ENCODE results near the gene TGFBR1. TPM values are rescaled to one million over a fixed set of nuclear protein-coding genes. Genes with fewer than 3 reads are reported as not detected.

TGFBR1 gene
- total RNA-seq, 1 experiment from 2014 or later = 9.5 TPM

- Histone ChIP-seq H3K9me2 (replicated peaks; ENCODE audit: low read length) (no peaks in the 10 kb centered on the region), H3K27ac (ENCODE audit: low read length) (no peak overlapping the region), H3K79me2 (ENCODE audit: low read length) (no peaks in the 10 kb centered on the region), H4K20me1 (ENCODE audit: low read length) (no peaks in the 10 kb centered on the region), H3K4me3 (ENCODE audit: low read length) (no peak overlapping the region), H3K4me2 (ENCODE audit: low read length) (no peak overlapping the region), H3F3A (ENCODE audit: low read length, unreplicated experiment) (no peaks in the 10 kb centered on the region), H3K9me3 (ENCODE audit: low read length) (no peaks in the 10 kb centered on the region), H3K36me3 (ENCODE audit: low read depth, low read length) (peaks cover 4% of the 10 kb centered on the region), H3K4me1 (ENCODE audit: insufficient read depth, low read length) (peaks cover 20% of the 10 kb centered on the region), H3K9ac (ENCODE audit: low read length) (no peak overlapping the region), H3K27me3 (ENCODE audit: low read length) (no peaks in the 10 kb centered on the region), H2AFZ (ENCODE audit: low read length) (no peak overlapping the region)
- ATAC-seq (no peak), DNase-seq (peak; percentile 4)
- ChIA-PET POLR2A (ENCODE audit: unreplicated experiment) (no interaction called here), CTCF (no interaction called here)
- no TSS peak for BruUV-seq (replicated peaks)
- intact Hi-C loops (cut with micrococcal nuclease) = no loop called here
- TF ChIP-seq EZH2phosphoT487 (IDR thresholded peaks at IDR 0.05; ENCODE audit: borderline replicate concordance, low read length) = no peak
- TF ChIP-seq, protein P1, sequence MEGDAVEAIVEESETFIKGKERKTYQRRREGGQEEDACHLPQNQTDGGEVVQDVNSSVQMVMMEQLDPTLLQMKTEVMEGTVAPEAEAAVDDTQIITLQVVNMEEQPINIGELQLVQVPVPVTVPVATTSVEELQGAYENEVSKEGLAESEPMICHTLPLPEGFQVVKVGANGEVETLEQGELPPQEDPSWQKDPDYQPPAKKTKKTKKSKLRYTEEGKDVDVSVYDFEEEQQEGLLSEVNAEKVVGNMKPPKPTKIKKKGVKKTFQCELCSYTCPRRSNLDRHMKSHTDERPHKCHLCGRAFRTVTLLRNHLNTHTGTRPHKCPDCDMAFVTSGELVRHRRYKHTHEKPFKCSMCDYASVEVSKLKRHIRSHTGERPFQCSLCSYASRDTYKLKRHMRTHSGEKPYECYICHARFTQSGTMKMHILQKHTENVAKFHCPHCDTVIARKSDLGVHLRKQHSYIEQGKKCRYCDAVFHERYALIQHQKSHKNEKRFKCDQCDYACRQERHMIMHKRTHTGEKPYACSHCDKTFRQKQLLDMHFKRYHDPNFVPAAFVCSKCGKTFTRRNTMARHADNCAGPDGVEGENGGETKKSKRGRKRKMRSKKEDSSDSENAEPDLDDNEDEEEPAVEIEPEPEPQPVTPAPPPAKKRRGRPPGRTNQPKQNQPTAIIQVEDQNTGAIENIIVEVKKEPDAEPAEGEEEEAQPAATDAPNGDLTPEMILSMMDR (conservative IDR thresholded peaks at IDR 0.05; ENCODE audit: low read depth, low read length) = no peak
Measured at GRCh38 chr9:99143655-99144054, 38.7 kb downstream of the TGFBR1 start.

DNA sequence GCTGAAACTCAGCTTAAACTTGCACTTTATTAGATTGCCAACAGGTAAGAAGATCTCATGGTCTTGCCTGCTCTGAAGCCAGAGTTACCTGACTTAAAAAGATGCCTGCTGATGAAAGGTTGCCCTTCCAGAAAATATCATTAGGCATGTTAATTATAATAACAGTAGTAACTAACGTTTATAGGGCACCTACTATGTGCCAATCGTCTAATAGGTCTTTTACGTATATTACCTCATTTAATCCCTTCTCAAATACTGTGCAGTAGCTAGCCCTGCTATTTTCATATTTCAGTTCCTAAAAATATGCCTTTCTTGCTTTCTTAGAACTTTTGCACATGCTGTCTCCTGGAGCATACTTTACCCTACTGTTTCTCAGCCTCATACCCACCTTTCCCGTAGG, 40.1 kb downstream of the TGFBR1 start:
- H3K79me2 ChIP-seq (ENCODE audit: low read length) = no peaks in the 10 kb centered on the region
- no peak overlapping the region for H3K4me2 ChIP-seq (ENCODE audit: low read length)
- no peak for ATAC-seq
- intact Hi-C loops (cut with micrococcal nuclease) = no loop called here
- H3K4me3 ChIP-seq (ENCODE audit: low read length) = no peak overlapping the region
- H3K9ac ChIP-seq (ENCODE audit: low read length) = no peak overlapping the region
- no peak overlapping the region for H2AFZ ChIP-seq (ENCODE audit: low read length)
- no peak for DNase-seq
- BruUV-seq (replicated peaks) = no TSS peak
- H3K9me3 ChIP-seq (ENCODE audit: low read length) = no peaks in the 10 kb centered on the region
- no peaks in the 10 kb centered on the region for H3K27me3 ChIP-seq (ENCODE audit: low read length)
- H3K4me1 ChIP-seq (ENCODE audit: insufficient read depth, low read length) = peaks cover 20% of the 10 kb centered on the region
- H4K20me1 ChIP-seq (ENCODE audit: low read length) = no peaks in the 10 kb centered on the region
- H3K36me3 ChIP-seq (ENCODE audit: low read depth, low read length) = peaks cover 4% of the 10 kb centered on the region
- H3K9me2 ChIP-seq (replicated peaks; ENCODE audit: low read length) = no peaks in the 10 kb centered on the region
- ChIA-PET POLR2A (ENCODE audit: unreplicated experiment) (no interaction called here), CTCF (no interaction called here)
- H3K27ac ChIP-seq (ENCODE audit: low read length) = no peak overlapping the region
- no peak for TF ChIP-seq EZH2phosphoT487 (IDR thresholded peaks at IDR 0.05; ENCODE audit: borderline replicate concordance, low read length)
- TF ChIP-seq EZH2 (IDR thresholded peaks at IDR 0.05; ENCODE audit: low read length, unreplicated experiment) = no peak
- TF ChIP-seq, protein P1 (conservative IDR thresholded peaks at IDR 0.05; ENCODE audit: low read depth, low read length) = no peak
- H3F3A ChIP-seq (ENCODE audit: low read length, unreplicated experiment) = no peaks in the 10 kb centered on the region

DNA sequence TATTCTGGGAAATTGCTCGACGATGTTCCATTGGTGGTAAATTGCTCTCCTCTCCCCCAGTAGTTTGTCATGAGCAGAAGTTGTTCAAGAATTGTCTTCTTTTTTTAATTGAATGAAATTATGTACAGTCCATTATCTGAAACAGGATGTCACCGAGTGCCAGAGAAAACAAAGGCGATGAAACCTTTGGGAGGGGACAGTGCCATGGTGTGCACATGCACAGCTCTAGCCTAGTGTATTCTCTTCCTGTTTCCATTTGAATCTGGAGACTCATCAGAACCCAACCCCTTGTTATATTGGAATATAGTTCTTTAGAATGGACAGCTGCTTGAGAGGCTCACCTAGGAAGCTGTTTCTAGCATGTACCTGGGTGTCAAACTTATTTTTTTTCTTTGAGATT, 41.7 kb downstream of the TGFBR1 start:
- no TSS peak for BruUV-seq (replicated peaks)
- Histone ChIP-seq H3F3A (ENCODE audit: low read length, unreplicated experiment) (no peaks in the 10 kb centered on the region), H3K9ac (ENCODE audit: low read length) (no peak overlapping the region), H3K9me3 (ENCODE audit: low read length) (no peaks in the 10 kb centered on the region), H3K9me2 (replicated peaks; ENCODE audit: low read length) (no peaks in the 10 kb centered on the region), H3K4me1 (ENCODE audit: insufficient read depth, low read length) (peaks cover 16% of the 10 kb centered on the region), H3K27me3 (ENCODE audit: low read length) (no peaks in the 10 kb centered on the region), H3K79me2 (ENCODE audit: low read length) (no peaks in the 10 kb centered on the region), H2AFZ (ENCODE audit: low read length) (no peak overlapping the region), H3K36me3 (ENCODE audit: low read depth, low read length) (peaks cover 4% of the 10 kb centered on the region), H3K4me2 (ENCODE audit: low read length) (no peak overlapping the region), H3K4me3 (ENCODE audit: low read length) (no peak overlapping the region), H3K27ac (ENCODE audit: low read length) (no peak overlapping the region), H4K20me1 (ENCODE audit: low read length) (no peaks in the 10 kb centered on the region)
- POLR2A ChIA-PET (ENCODE audit: unreplicated experiment) = interaction anchor here (0.5 kb wide), 1 partner anchor 191 kb away, joined by 3 read pairs; no protein-coding TSS in a partner anchor
- intact Hi-C loops (cut with micrococcal nuclease) = no loop called here
- TF ChIP-seq, protein P1 (conservative IDR thresholded peaks at IDR 0.05; ENCODE audit: low read depth, low read length) = no peak
- TF ChIP-seq EZH2 (IDR thresholded peaks at IDR 0.05; ENCODE audit: low read length, unreplicated experiment) (no peak), EZH2phosphoT487 (IDR thresholded peaks at IDR 0.05; ENCODE audit: borderline replicate concordance, low read length) (no peak)
- CTCF ChIA-PET = no interaction called here
- ATAC-seq = no peak
- DNase-seq = no peak
